Dermis blood vessel endothelial cell (primary cell): ENCODE data around the gene PTBP2. TPM values are rescaled to one million over a fixed set of nuclear protein-coding genes. Genes with fewer than 3 reads are reported as not detected.
A peak's percentile ranks its signal among the peaks of the same experiment; 100 is the strongest.
"Not testable (repeated sequence)": the region's sequence is repeated elsewhere in the genome, so short reads cannot be mapped to it uniquely, and the experiment has no call there.

Experiments
- DNase-seq: peaks from one replicate; pipeline ENCODE4 v3.0.0; 2010
- total RNA-seq: library from RNA; depleted of rRNA; stranded (reverse); fragments of >200 nt; gene quantifications from 2 replicates; pipeline ENCODE4 v1.2.3, GENCODE V29; 2014

Gene PTBP2
- total RNA-seq, 1 donor from 2014 or later: 25.4 TPM

GRCh38 chr1:96730574-96731298 lies 9.2 kb downstream of the PTBP2 start:
- DNase-seq: no peak

- no peak for DNase-seq
These were observed 19.8 kb downstream of the PTBP2 start for GRCh38 chr1:96741335-96741734.

- no peak for DNase-seq
These were observed 25.1 kb downstream of the PTBP2 start for GRCh38 chr1:96746440-96747420.

- DNase-seq: no peak
These were observed 26.0 kb downstream of the PTBP2 start for GRCh38 chr1:96747565-96747964.

- DNase-seq: no peak
These were observed 26.5 kb downstream of the PTBP2 start for GRCh38 chr1:96748078-96748477.

GRCh38 chr1:96749618-96750017 lies 28.0 kb downstream of the PTBP2 start:
- DNase-seq: no peak

- DNase-seq: no peak
These were observed 30.8 kb downstream of the PTBP2 start for GRCh38 chr1:96752394-96752793.

GRCh38 chr1:96756789-96757188 lies 35.2 kb downstream of the PTBP2 start:
- no peak for DNase-seq

- DNase-seq: not testable (repeated sequence)
These were observed 41.0 kb downstream of the PTBP2 start for GRCh38 chr1:96762586-96762985.

- no peak for DNase-seq
These were observed 41.9 kb downstream of the PTBP2 start for GRCh38 chr1:96763514-96763913.

- DNase-seq: no peak
These were observed 42.9 kb downstream of the PTBP2 start for GRCh38 chr1:96764469-96764868.

GRCh38 chr1:96771847-96772246 lies 50.3 kb downstream of the PTBP2 start:
- no peak for DNase-seq

GRCh38 chr1:96772349-96772748 lies 50.8 kb downstream of the PTBP2 start:
- DNase-seq: no peak

GRCh38 chr1:96772972-96773371 lies 51.4 kb downstream of the PTBP2 start:
- DNase-seq: no peak

GRCh38 chr1:96782206-96782605 lies 60.6 kb downstream of the PTBP2 start:
- no peak for DNase-seq

- no peak for DNase-seq
These were observed 61.3 kb downstream of the PTBP2 start for GRCh38 chr1:96782856-96783255.

GRCh38 chr1:96790599-96790998 lies 69.0 kb downstream of the PTBP2 start:
- no peak for DNase-seq

GRCh38 chr1:96792220-96792619 lies 70.6 kb downstream of the PTBP2 start:
- DNase-seq: no peak

- DNase-seq: not testable (repeated sequence)
These were observed 80.1 kb downstream of the PTBP2 start for GRCh38 chr1:96801696-96802095.

GRCh38 chr1:96804648-96805047 lies 83.1 kb downstream of the PTBP2 start:
- DNase-seq: peak; percentile 21

- peak; percentile 25 for DNase-seq
These were observed 86.6 kb downstream of the PTBP2 start for GRCh38 chr1:96808191-96808590.

GRCh38 chr1:96815914-96816313 lies 94.3 kb downstream of the PTBP2 start:
- DNase-seq: no peak

GRCh38 chr1:96820107-96820506 lies 98.5 kb downstream of the PTBP2 start:
- DNase-seq: peak; percentile 6

GRCh38 chr1:96820671-96821070 lies 99.1 kb downstream of the PTBP2 start:
- DNase-seq: no peak
